BJ (cell line): ENCODE data around the gene YBEY. TPM values are rescaled to one million over a fixed set of nuclear protein-coding genes. Genes with fewer than 3 reads are reported as not detected.

Experiments
- CTCF ChIA-PET: fragments of 350-600 bp; formaldehyde crosslinking; extraction: SDS; loops from one replicate; lab custom pipeline; 2021; ENCODE audit warnings: antibody characterized with exemption, inconsistent platforms; lab: Yijun Ruan, JAX
- POLR2A ChIA-PET: fragments of 300-600 bp; sonication (Branson Sonifier 250); formaldehyde crosslinking; extraction: SDS; loops from one replicate; lab custom pipeline; 2021; ENCODE audit warnings: antibody characterized with exemption; lab: Charles Lee
- DNase-seq: peaks from one replicate; pipeline ENCODE4 v3.0.0-alpha.2; 2011; ENCODE audit warnings: low read depth
- H3K27me3 ChIP-seq: 2 replicates; pipeline ENCODE4 v1.6.0; 2011; ENCODE audit warnings: low read length; ENCODE audit not compliant: control insufficient read depth, insufficient read depth
- H3K36me3 ChIP-seq: 2 replicates; pipeline ENCODE4 v1.5.1; 2011; ENCODE audit warnings: low read length; ENCODE audit not compliant: control insufficient read depth, insufficient read depth
- H3K4me3 ChIP-seq: 2 replicates; pipeline ENCODE4 v1.5.1; 2011; ENCODE audit warnings: low read depth, mild to moderate bottlenecking, control low read depth, low read length
- polyA plus RNA-seq: library from polyadenylated mRNA; depleted of rRNA; stranded (reverse); fragments of >200 nt; gene quantifications from 2 replicates; pipeline ENCODE4 v1.2.3, GENCODE V29; 2011; rRNA removed
- TF ChIP-seq, protein P1 (sequence below): IDR thresholded peaks from 2 replicates; pipeline ENCODE4 v1.5.1; 2011; ENCODE audit warnings: low read depth, mild to moderate bottlenecking, control low read depth, inconsistent platforms, low read length, moderate library complexity; ENCODE audit not compliant: insufficient read depth

YBEY gene
- polyA plus RNA-seq, 1 experiment: 15.8 TPM

DNA sequence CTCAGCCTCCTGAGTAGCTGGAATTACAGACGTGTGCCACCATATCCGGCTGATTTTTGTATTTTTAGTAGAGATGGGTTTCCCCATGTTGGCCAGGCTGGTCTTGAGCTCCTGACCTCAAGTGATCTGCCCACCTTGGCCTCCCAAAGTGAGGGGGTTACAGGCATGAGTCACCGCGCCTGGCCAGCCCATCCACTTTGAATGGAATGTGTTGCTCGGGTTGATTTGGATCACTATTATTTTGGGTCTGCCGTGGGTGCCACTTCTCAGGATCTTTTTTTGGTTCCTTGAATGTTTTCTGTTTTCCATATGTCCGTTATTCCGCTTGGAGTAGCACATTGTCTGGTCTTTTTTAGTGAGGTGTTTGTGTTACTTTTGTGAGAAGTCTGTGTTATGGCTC, 54.9 kb downstream of the YBEY start:
- ChIA-PET CTCF (no interaction called here), POLR2A (no interaction called here)
- DNase-seq: no peak
- no peak overlapping the region for H3K4me3 ChIP-seq
- TF ChIP-seq, protein P1, sequence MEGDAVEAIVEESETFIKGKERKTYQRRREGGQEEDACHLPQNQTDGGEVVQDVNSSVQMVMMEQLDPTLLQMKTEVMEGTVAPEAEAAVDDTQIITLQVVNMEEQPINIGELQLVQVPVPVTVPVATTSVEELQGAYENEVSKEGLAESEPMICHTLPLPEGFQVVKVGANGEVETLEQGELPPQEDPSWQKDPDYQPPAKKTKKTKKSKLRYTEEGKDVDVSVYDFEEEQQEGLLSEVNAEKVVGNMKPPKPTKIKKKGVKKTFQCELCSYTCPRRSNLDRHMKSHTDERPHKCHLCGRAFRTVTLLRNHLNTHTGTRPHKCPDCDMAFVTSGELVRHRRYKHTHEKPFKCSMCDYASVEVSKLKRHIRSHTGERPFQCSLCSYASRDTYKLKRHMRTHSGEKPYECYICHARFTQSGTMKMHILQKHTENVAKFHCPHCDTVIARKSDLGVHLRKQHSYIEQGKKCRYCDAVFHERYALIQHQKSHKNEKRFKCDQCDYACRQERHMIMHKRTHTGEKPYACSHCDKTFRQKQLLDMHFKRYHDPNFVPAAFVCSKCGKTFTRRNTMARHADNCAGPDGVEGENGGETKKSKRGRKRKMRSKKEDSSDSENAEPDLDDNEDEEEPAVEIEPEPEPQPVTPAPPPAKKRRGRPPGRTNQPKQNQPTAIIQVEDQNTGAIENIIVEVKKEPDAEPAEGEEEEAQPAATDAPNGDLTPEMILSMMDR: no peak
- peaks cover 7% of the 10 kb centered on the region for H3K36me3 ChIP-seq
- H3K27me3 ChIP-seq: no peaks in the 10 kb centered on the region

DNA sequence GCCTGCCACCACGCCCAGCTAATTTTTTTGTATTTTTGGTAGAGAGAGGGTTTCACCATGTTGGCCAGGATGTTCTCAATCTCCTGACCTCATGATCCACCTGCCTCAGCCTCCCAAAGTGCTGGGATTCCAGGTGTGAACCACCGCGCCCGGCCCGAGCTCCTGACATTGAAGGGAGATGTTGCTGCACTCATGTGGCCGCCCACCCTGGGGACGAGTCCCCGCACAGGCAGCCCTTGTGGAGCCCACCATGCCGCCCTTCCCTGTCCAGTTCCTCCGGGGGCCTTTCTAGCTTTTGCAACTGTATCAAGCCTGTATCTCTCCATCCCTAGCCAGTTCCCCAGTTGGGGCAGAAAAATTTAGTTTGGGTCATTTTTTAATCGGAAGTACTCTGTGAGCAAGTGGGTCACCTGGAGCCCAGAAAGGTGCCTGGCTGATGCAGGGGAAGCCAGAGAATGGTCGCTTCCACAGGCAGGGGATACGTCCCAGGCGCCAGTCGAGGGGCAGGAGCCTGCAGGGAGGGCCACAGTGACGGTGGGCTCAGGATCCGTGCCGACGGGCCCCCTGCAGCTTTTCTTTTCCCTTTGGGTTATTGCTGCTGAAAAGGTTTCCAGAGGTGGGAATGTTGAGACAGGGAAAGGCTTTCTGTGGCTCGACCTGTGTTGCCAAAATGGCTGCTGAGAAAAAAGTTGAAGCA, 58.2 kb downstream of the YBEY start:
- H3K4me3 ChIP-seq: no peak overlapping the region
- no peak for DNase-seq
- TF ChIP-seq, protein P1: no peak
- no peaks in the 10 kb centered on the region for H3K27me3 ChIP-seq
- H3K36me3 ChIP-seq: peaks cover 25% of the 10 kb centered on the region
- CTCF ChIA-PET: interaction anchor here (0.6 kb wide), 1 partner anchor 15 kb away, joined by 3 read pairs; no protein-coding TSS in a partner anchor
- POLR2A ChIA-PET: no interaction called here

DNA sequence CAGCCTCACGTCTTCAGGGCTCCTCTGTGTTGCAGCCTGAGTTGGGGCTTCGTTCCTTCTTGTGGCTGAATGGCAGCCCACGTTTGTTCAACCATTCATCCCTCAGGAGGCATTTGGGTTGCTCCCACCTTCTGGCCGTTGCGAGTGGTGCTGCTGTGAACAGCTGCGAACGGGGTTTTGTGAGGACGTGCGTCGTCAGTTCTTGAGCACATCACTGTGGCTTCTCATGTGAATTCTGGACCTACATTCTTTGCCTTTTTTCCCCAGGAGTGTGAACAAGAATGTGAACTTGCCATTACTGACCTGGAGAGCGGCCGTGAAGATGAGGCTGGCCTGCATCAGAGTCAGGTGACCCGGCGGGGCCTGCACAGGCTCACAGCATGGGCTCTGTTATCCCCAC, 59.7 kb downstream of the YBEY start:
- no peak overlapping the region for H3K4me3 ChIP-seq
- CTCF ChIA-PET: no interaction called here
- POLR2A ChIA-PET: no interaction called here
- TF ChIP-seq, protein P1: no peak
- no peak for DNase-seq
- no peaks in the 10 kb centered on the region for H3K27me3 ChIP-seq
- H3K36me3 ChIP-seq: peaks cover 31% of the 10 kb centered on the region

DNA sequence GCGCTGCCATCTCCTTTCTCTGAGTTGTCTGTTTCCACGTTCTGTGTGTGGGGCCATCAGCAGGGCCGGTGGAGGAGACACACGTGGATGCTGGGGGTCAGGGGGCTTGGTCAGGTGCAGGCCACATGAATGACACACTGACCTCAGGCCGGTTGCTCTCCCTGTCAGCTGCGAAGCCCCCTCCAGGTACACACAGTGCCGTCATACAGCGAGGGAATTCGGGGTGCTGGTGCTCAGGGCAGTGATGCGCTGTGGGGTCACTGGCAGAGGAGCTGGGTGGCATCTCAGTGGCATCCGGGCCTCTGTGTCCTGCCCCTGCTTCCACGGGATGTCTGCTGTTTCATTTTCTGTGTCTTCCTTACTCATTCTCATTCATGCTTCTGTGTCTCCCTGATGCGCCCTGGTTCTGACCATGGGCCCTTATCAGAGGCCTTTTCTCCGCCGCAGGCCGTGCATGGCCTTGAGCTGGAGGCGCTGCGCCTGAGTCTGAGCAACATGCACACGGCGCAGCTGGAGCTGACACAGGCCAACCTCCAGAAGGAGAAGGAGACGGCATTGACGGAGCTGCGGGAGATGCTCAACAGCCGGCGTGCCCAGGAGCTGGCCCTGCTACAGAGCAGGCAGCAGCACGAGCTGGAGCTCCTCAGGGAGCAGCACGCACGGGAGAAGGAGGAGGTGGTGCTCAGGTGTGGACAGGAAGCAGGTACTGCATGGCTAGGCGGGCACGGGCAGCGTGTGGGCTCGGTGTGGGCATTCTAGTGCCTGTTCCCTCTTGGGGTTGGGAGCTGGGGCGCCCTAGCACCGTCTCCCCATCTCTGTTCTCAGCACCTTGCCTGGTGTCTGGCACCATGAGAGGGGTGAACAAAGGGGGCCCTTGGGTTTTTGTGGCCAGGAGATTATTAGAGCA, 60.4 kb downstream of the YBEY start:
- Histone ChIP-seq H3K36me3 (peaks cover 34% of the 10 kb centered on the region), H3K27me3 (no peaks in the 10 kb centered on the region), H3K4me3 (no peak overlapping the region)
- ChIA-PET CTCF (no interaction called here), POLR2A (no interaction called here)
- no peak for DNase-seq
- TF ChIP-seq, protein P1: no peak

DNA sequence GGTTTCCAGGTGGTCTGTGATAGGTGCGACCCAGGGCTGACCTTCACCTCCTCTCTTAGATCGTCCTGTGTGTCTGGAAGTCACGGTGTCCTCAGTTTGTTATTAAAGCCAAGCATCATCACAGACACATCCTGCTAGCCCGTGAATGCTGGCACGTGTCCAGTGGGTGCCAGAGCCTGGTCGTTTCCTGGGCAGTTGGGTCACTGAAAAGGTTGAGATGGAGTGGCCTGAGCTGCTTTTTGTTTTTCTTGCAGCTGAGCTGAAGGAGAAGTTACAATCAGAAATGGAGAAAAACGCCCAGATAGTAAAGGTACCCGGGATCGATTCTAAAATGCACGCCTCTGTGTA, 61.0 kb downstream of the YBEY start:
- no peaks in the 10 kb centered on the region for H3K27me3 ChIP-seq
- POLR2A ChIA-PET: no interaction called here
- DNase-seq: no peak
- H3K36me3 ChIP-seq: peaks cover 40% of the 10 kb centered on the region
- CTCF ChIA-PET: no interaction called here
- H3K4me3 ChIP-seq: no peak overlapping the region
- TF ChIP-seq, protein P1: no peak

Other genes with a start within 250 kb of the YBEY start
- 412 and 665 TPM in 2 replicates for gene COL6A2, start 188.2 kb upstream of the YBEY start, polyA plus RNA-seq
- gene FTCD, start 130.8 kb upstream of the YBEY start, polyA plus RNA-seq: 0.05 and 0.06 TPM in 2 replicates
- gene SPATC1L, start 101.9 kb upstream of the YBEY start, polyA plus RNA-seq: 5.6 and 8.4 TPM in 2 replicates
- 34.6 and 59.9 TPM in 2 replicates for gene LSS, start 57.6 kb upstream of the YBEY start, polyA plus RNA-seq
- gene MCM3AP, start 731 bp upstream of the YBEY start, polyA plus RNA-seq: 31.5 and 31.6 TPM in 2 replicates
- gene C21orf58, start 37.5 kb downstream of the YBEY start, polyA plus RNA-seq: 2.5 and 4.1 TPM in 2 replicates
- gene PCNT, start 37.8 kb downstream of the YBEY start, polyA plus RNA-seq: 8.2 and 11.0 TPM in 2 replicates
- 13.2 and 18.7 TPM in 2 replicates for gene DIP2A, start 172.5 kb downstream of the YBEY start, polyA plus RNA-seq